Measurements from ENCODE around the gene DUXA.

DUXA gene

DNA sequence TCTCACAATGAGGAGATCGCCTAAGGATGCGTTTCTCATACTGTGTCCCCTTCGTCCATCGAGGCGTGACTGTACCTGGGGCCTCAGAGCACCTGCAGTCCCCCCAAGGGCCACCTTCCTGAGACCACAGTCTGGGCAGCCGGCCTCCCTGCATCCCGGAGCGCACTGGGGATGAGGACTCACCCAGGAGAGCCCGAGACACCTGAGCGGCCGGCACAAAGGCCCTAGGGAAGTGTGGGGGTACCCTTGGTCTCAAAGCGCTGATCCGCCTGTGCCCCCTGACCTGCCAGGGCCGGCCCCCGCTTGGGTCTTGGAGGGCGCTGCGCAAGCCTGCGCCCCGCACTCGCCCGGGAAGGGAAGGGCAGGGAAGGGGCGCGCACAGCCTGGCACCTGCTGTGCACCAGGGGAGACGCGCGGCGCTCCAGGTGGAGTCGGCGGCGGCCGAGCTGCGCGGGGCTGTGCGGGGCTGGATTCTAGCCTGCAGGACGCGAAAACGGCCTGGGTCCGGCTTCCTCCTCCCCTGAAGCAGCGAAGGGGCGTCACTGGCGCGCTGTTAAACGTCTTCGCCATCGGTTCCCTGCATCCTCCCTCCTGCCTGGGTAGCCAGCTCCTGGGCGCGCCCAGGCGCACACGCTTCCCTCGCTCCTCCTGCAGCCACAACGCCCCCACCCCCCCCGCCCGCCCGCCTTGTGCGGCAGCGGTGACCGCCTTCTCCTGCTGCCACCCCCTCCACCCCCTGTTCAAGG lies 61.1 kb downstream of the DUXA start:
- H3K4me1 ChIP-seq = peaks cover 0 to 10% (median 0%) of the 10 kb centered on the region in 4 donors
- H3K27ac ChIP-seq = no peak overlapping the region
- H3K36me3 ChIP-seq = peaks cover 0 to 4% (median 0%) of the 10 kb centered on the region in 3 donors
- peaks cover 0 to 25% of the 10 kb centered on the region in 2 donors for H3K27me3 ChIP-seq
- DNase-seq = no peak
- H3K9me3 ChIP-seq = peaks cover 0 to 11% (median 8%) of the 10 kb centered on the region in 3 donors
- TF ChIP-seq CTCF (IDR thresholded peaks at IDR 0.05) = no peak
- intact Hi-C loops (cut with DNase I; ENCODE audit: low total_unique reads) = loop anchor here (10.0 kb wide), 1 partner anchor 319 kb away; no protein-coding TSS in a partner anchor
- H3K4me3 ChIP-seq = peak overlapping the region in 1 of 2 donors; percentile 29

Measured in tibial artery (tissue), 4 donors.